ENCODE data around the gene IGF2BP3.
"Not testable (repeated sequence)": the region's sequence is repeated elsewhere in the genome, so short reads cannot be mapped to it uniquely, and the experiment has no call there.

Gene IGF2BP3

GRCh38 chr7:23338439-23338838, 131.9 kb downstream of the IGF2BP3 start:
- no peak for DNase-seq

- DNase-seq: no peak
Observed at GRCh38 chr7:23337374-23337773, 132.9 kb downstream of the IGF2BP3 start.

- no peak for DNase-seq
Observed at GRCh38 chr7:23336799-23337283, 133.4 kb downstream of the IGF2BP3 start.

- DNase-seq: no peak
Observed at GRCh38 chr7:23336086-23336485, 134.2 kb downstream of the IGF2BP3 start.

GRCh38 chr7:23335621-23336020, 134.7 kb downstream of the IGF2BP3 start:
- DNase-seq: no peak

GRCh38 chr7:23335136-23335535, 135.2 kb downstream of the IGF2BP3 start:
- DNase-seq: no peak

GRCh38 chr7:23334482-23335056, 135.7 kb downstream of the IGF2BP3 start:
- no peak for DNase-seq

- DNase-seq: no peak
Observed at GRCh38 chr7:23333671-23334246, 136.5 kb downstream of the IGF2BP3 start.

- no peak for DNase-seq
Observed at GRCh38 chr7:23332910-23333612, 137.2 kb downstream of the IGF2BP3 start.

- DNase-seq: no peak
Observed at GRCh38 chr7:23332193-23332592, 138.1 kb downstream of the IGF2BP3 start.

- DNase-seq: no peak
Observed at GRCh38 chr7:23331132-23331531, 139.2 kb downstream of the IGF2BP3 start.

- no peak for DNase-seq
Observed at GRCh38 chr7:23315366-23315765, 154.9 kb downstream of the IGF2BP3 start.

- DNase-seq: not testable (repeated sequence)
Observed at GRCh38 chr7:23312141-23312540, 158.2 kb downstream of the IGF2BP3 start.

GRCh38 chr7:23308754-23309153, 161.5 kb downstream of the IGF2BP3 start:
- no peak for DNase-seq

- no peak for DNase-seq
Observed at GRCh38 chr7:23306936-23307521, 163.3 kb downstream of the IGF2BP3 start.

- DNase-seq: no peak
Observed at GRCh38 chr7:23299770-23300300, 170.5 kb downstream of the IGF2BP3 start.

GRCh38 chr7:23298885-23299769, 171.2 kb downstream of the IGF2BP3 start, which contains the start of gene MALSU1:
MALSU1 (plus strand) TSS chr7:23299339; CDS start chr7:23299353, 14 bp downstream.
- DNase-seq: peak; percentile 8

GRCh38 chr7:23298141-23298881, 172.0 kb downstream of the IGF2BP3 start:
- DNase-seq: no peak

GRCh38 chr7:23295401-23295697, 174.9 kb downstream of the IGF2BP3 start:
- DNase-seq: no peak

GRCh38 chr7:23294549-23295400, 175.5 kb downstream of the IGF2BP3 start:
- no peak for DNase-seq
